ENCODE results near the gene HMGCS1.

- TF ChIP-seq EZH2 (IDR thresholded peaks at IDR 0.05): no peak
- no peak for TF ChIP-seq SRF (IDR thresholded peaks at IDR 0.05; ENCODE audit: low read depth)
- no peak for TF ChIP-seq RAD21 (IDR thresholded peaks at IDR 0.05; ENCODE audit: low read depth)
- no peak for TF ChIP-seq ATF3 (IDR thresholded peaks at IDR 0.05)
Measured at GRCh38 chr5:43312699-43313034, 545 bp downstream of the HMGCS1 start.

All from HCT116 (cell line).